Glomerular endothelial cell (primary cell): ENCODE measurements around the gene TMPRSS6. TPM values are rescaled to one million over a fixed set of nuclear protein-coding genes. Genes with fewer than 3 reads are reported as not detected.

ENCODE experiments used
- DNase-seq: peaks from one replicate; pipeline ENCODE4 v3.0.0-alpha.2; 2011; ENCODE audit warnings: low read depth, low spot score; ENCODE audit errors: extremely low read depth
- total RNA-seq: library from RNA; depleted of rRNA; stranded (reverse); fragments of >200 nt; gene quantifications from 2 replicates; pipeline ENCODE4 v1.2.3, GENCODE V29; 2015

The TMPRSS6 gene
- total RNA-seq, 1 donor from 2014 or later: not detected

- no peak for DNase-seq
These were observed 92.2 kb downstream of the TMPRSS6 start for GRCh38 chr22:37017356-37017755.

GRCh38 chr22:37016134-37016910 is 93.2 kb downstream of the TMPRSS6 start:
- no peak for DNase-seq

- DNase-seq: no peak
These were observed 94.0 kb downstream of the TMPRSS6 start for GRCh38 chr22:37015587-37015878.

Other genes with a start within 250 kb of the TMPRSS6 start
- 0.41 TPM in 1 of 2 replicates, not detected in the other for gene NCF4, start 248.7 kb downstream of the TMPRSS6 start, total RNA-seq
- 3.6 and 19.8 TPM in 2 replicates for gene CSF2RB, start 196.1 kb downstream of the TMPRSS6 start, total RNA-seq
- gene TST, start 90.3 kb downstream of the TMPRSS6 start, total RNA-seq: 63.6 and 90.9 TPM in 2 replicates
- 165 and 191 TPM in 2 replicates for gene MPST, start 90.0 kb downstream of the TMPRSS6 start, total RNA-seq
- 35.1 and 46.4 TPM in 2 replicates for gene KCTD17, start 58.0 kb downstream of the TMPRSS6 start, total RNA-seq
- 0.18 and 0.34 TPM in 2 replicates for gene IL2RB, start 40.2 kb upstream of the TMPRSS6 start, total RNA-seq
- gene C1QTNF6, start 78.5 kb upstream of the TMPRSS6 start, total RNA-seq: 14.2 and 15.2 TPM in 2 replicates
- gene SSTR3, start 102.8 kb upstream of the TMPRSS6 start, total RNA-seq: 0.05 TPM in 1 of 2 replicates, not detected in the other
- 126 and 218 TPM in 2 replicates for gene RAC2, start 134.6 kb upstream of the TMPRSS6 start, total RNA-seq
- gene CYTH4, start 172.8 kb upstream of the TMPRSS6 start, total RNA-seq: 0.24 and 0.47 TPM in 2 replicates